Body of pancreas (tissue), 4 donors: ENCODE results near the gene ZNF394.

Experiments used
- CTCF ChIP-seq, 7 experiments: fragments of 450-650 bp in 4 of 7; fragments of 200-600 bp in 3 of 7; sonication (generic) in 3 of 7; IDR thresholded peaks; one replicate each; pipeline ENCODE4 v1.5.1; 2016 to 2019; ENCODE audit warnings: antibody characterized with exemption in 7 of 7
- POLR2A ChIP-seq, 3 donors: fragments of 450-650 bp; IDR thresholded peaks; one replicate each; pipeline ENCODE4 v1.6.1; 2016; ENCODE audit warnings: antibody characterized with exemption in 3 of 3, mild to moderate bottlenecking in 2 of 3

GRCh38 chr7:99457050-99457649 lies 42.9 kb downstream of the ZNF394 start:
- no peak for TF ChIP-seq CTCF (IDR thresholded peaks at IDR 0.05)
- no peak for TF ChIP-seq POLR2A (IDR thresholded peaks at IDR 0.05)
